ENCODE data around the gene TMEM86A.

The TMEM86A gene

DNA sequence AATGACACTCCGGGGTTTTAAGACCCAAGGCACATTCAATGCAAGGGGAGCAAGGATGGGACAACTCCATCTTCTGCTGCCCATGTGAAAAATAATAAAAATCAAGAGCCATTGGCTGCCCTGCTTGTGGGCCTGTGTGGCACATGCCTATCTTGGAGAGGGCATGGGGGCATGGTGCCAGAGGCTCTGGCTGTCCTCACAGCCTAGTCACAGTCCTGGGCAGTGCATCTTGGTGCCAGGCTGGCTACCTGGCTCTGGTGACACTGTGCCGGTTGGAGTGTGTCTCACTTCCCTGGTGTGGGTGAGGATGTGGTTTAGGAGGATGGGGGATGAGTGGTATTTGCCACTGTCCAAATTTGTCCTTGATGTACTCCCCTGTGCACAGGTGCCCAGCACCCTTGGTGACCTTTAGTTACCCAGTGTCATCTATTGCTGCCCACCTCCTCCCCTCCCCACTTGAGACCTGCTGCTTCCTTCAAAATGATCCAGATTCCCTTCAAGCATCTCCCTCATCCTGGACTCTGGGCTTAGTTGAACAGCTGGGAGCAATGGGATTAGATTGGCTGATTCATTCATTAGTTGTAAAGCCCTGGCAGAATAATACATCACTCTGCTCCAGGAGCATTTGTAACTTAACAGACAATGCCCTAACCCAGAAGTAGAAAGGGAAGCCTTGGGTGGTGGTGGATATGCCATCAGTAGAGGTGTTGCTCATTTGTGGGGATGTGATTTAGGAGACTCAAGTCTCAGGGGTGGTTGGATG, 4.6 kb downstream of the TMEM86A start:
- no peaks in the 10 kb centered on the region for H3K79me2 ChIP-seq (ENCODE audit: control insufficient read depth, insufficient read depth, low read length, poor library complexity)
- no peak overlapping the region for H3K4me2 ChIP-seq (ENCODE audit: low read length)
- no peak overlapping the region for H3K9ac ChIP-seq (ENCODE audit: low read length)
- no peak overlapping the region for H2BK5ac ChIP-seq (ENCODE audit: low read depth, low read length, poor library complexity)
- H3K14ac ChIP-seq (ENCODE audit: low read length), result no peak overlapping the region
- no peak overlapping the region for H3K4me3 ChIP-seq (ENCODE audit: low read depth, low read length)
- no peak overlapping the region for H2BK120ac ChIP-seq (ENCODE audit: insufficient read depth, low read length, poor library complexity)
- no peak overlapping the region for H2AFZ ChIP-seq (ENCODE audit: insufficient read depth, low read length, poor library complexity)
- no peak overlapping the region for H3K18ac ChIP-seq (ENCODE audit: low read length)
- no peaks in the 10 kb centered on the region for H3K79me1 ChIP-seq (ENCODE audit: low read length)
- no peak overlapping the region for H4K8ac ChIP-seq (ENCODE audit: low read depth, low read length)
- no peak overlapping the region for H3K27ac ChIP-seq (ENCODE audit: low read depth, low read length)
- H2BK12ac ChIP-seq (ENCODE audit: low read length), result no peak overlapping the region
- H3K23ac ChIP-seq (ENCODE audit: low read length), result no peak overlapping the region
- no peak for DNase-seq
- no peak overlapping the region for H2AK5ac ChIP-seq (ENCODE audit: low read length)
- H3K36me3 ChIP-seq (ENCODE audit: control insufficient read depth in 1 of 2, insufficient read depth in 2 of 2, low read length in 2 of 2), result no peaks in the 10 kb centered on the region
- H4K12ac ChIP-seq (ENCODE audit: low read depth, low read length), result no peak overlapping the region
- H3K9me3 ChIP-seq (ENCODE audit: insufficient read depth, low read depth, low read length), result peaks cover 3% of the 10 kb centered on the region
- no CpG with 5 or more reads among the region's 2 CpGs for WGBS (ENCODE audit: extremely low coverage, insufficient coverage, insufficient read length)
- H3K27me3 ChIP-seq (ENCODE audit: insufficient read depth, low read length), result no peaks in the 10 kb centered on the region
- H3K4me1 ChIP-seq (ENCODE audit: control insufficient read depth in 1 of 2, insufficient read depth in 2 of 2, low read length in 2 of 2), result peaks cover 0 to 7% of the 10 kb centered on the region in 2 experiments
- no peak overlapping the region for H4K91ac ChIP-seq (ENCODE audit: low read depth, low read length)
- no peak overlapping the region for H3K4ac ChIP-seq (ENCODE audit: low read depth, low read length)

DNA sequence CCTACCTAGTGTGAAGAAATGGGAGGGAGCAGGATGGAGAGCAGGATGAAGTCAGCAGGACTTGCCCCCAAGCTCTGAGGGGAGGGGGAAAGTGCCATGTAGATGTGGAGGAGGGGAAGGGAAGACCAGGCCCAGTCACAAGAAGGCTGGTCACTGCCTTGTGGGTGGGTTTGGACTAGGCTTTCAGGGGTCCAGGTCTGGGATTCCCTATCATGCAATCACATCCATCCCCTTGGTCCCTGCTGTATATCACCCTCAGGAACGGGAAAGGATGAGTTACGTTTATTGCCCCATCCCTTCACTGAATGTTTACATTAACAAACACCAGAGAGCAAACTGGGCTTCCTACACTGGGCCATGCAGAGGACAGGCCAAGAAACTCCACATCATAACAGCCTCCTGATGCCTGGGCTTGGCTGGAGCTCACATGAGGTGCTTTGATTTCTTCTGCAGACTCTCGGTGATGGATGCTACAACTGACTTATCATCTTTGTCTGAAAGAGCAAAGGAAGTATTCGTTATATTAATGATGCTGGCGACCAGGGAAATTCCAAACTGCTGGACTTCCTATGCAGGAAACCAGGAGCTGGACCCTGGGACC, 5.6 kb downstream of the TMEM86A start:
- H3K27me3 ChIP-seq (ENCODE audit: insufficient read depth, low read length), result no peaks in the 10 kb centered on the region
- DNase-seq, result no peak
- H3K79me1 ChIP-seq (ENCODE audit: low read length), result no peaks in the 10 kb centered on the region
- no peak overlapping the region for H2AFZ ChIP-seq (ENCODE audit: insufficient read depth, low read length, poor library complexity)
- H3K79me2 ChIP-seq (ENCODE audit: control insufficient read depth, insufficient read depth, low read length, poor library complexity), result no peaks in the 10 kb centered on the region
- no peak overlapping the region for H4K8ac ChIP-seq (ENCODE audit: low read depth, low read length)
- WGBS (ENCODE audit: extremely low coverage, insufficient coverage, insufficient read length), result no CpG with 5 or more reads among the region's 5 CpGs
- no peak overlapping the region for H3K4me2 ChIP-seq (ENCODE audit: low read length)
- H2BK120ac ChIP-seq (ENCODE audit: insufficient read depth, low read length, poor library complexity), result no peak overlapping the region
- no peak overlapping the region for H3K4me3 ChIP-seq (ENCODE audit: low read depth, low read length)
- H3K9me3 ChIP-seq (ENCODE audit: insufficient read depth, low read depth, low read length), result peaks cover 3% of the 10 kb centered on the region
- no peak overlapping the region for H4K12ac ChIP-seq (ENCODE audit: low read depth, low read length)
- H2AK5ac ChIP-seq (ENCODE audit: low read length), result no peak overlapping the region
- H2BK12ac ChIP-seq (ENCODE audit: low read length), result no peak overlapping the region
- H4K91ac ChIP-seq (ENCODE audit: low read depth, low read length), result no peak overlapping the region
- peaks cover 0 to 7% of the 10 kb centered on the region in 2 experiments for H3K4me1 ChIP-seq (ENCODE audit: control insufficient read depth in 1 of 2, insufficient read depth in 2 of 2, low read length in 2 of 2)
- H3K4ac ChIP-seq (ENCODE audit: low read depth, low read length), result no peak overlapping the region
- H3K36me3 ChIP-seq (ENCODE audit: control insufficient read depth in 1 of 2, insufficient read depth in 2 of 2, low read length in 2 of 2), result no peaks in the 10 kb centered on the region
- no peak overlapping the region for H3K23ac ChIP-seq (ENCODE audit: low read length)
- no peak overlapping the region for H3K9ac ChIP-seq (ENCODE audit: low read length)
- H3K18ac ChIP-seq (ENCODE audit: low read length), result no peak overlapping the region
- no peak overlapping the region for H3K14ac ChIP-seq (ENCODE audit: low read length)
- H2BK5ac ChIP-seq (ENCODE audit: low read depth, low read length, poor library complexity), result no peak overlapping the region
- no peak overlapping the region for H3K27ac ChIP-seq (ENCODE audit: low read depth, low read length)

DNA sequence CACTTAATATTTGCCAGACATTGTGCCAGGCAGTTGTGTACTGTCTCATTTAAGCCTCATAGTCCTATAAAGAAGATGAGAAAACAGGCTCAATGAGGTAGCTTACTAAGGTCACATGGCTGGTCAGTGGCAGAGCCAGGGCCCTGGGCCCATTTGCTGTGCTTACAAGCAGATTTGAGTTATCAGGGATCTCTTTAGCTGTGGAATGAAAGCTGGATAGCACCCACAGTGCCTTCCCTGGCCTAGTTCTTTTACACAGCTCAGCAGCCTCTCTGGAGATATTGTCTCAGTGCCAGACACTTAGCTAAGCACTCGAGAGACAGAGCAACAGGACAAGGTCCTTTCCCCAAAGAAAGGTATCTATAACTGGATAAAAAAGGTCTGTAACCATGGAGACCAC, 6.1 kb downstream of the TMEM86A start:
- Histone ChIP-seq H4K8ac (ENCODE audit: low read depth, low read length) (no peak overlapping the region), H2BK5ac (ENCODE audit: low read depth, low read length, poor library complexity) (no peak overlapping the region), H3K9me3 (ENCODE audit: insufficient read depth, low read depth, low read length) (peaks cover 3% of the 10 kb centered on the region), H3K79me1 (ENCODE audit: low read length) (no peaks in the 10 kb centered on the region), H3K36me3 (ENCODE audit: control insufficient read depth in 1 of 2, insufficient read depth in 2 of 2, low read length in 2 of 2) (no peaks in the 10 kb centered on the region), H3K23ac (ENCODE audit: low read length) (no peak overlapping the region), H2AFZ (ENCODE audit: insufficient read depth, low read length, poor library complexity) (no peak overlapping the region), H3K18ac (ENCODE audit: low read length) (no peak overlapping the region), H3K9ac (ENCODE audit: low read length) (no peak overlapping the region), H4K12ac (ENCODE audit: low read depth, low read length) (no peak overlapping the region), H2BK12ac (ENCODE audit: low read length) (no peak overlapping the region), H2AK5ac (ENCODE audit: low read length) (no peak overlapping the region), H3K4me2 (ENCODE audit: low read length) (no peak overlapping the region), H3K4me3 (ENCODE audit: low read depth, low read length) (no peak overlapping the region), H3K4ac (ENCODE audit: low read depth, low read length) (no peak overlapping the region), H3K27ac (ENCODE audit: low read depth, low read length) (no peak overlapping the region), H3K4me1 (ENCODE audit: control insufficient read depth in 1 of 2, insufficient read depth in 2 of 2, low read length in 2 of 2) (peaks cover 0 to 1% of the 10 kb centered on the region in 2 experiments), H3K14ac (ENCODE audit: low read length) (no peak overlapping the region), H3K27me3 (ENCODE audit: insufficient read depth, low read length) (no peaks in the 10 kb centered on the region), H4K91ac (ENCODE audit: low read depth, low read length) (no peak overlapping the region), H3K79me2 (ENCODE audit: control insufficient read depth, insufficient read depth, low read length, poor library complexity) (no peaks in the 10 kb centered on the region), H2BK120ac (ENCODE audit: insufficient read depth, low read length, poor library complexity) (no peak overlapping the region)
- no CpG with 5 or more reads among the region's 1 CpG for WGBS (ENCODE audit: extremely low coverage, insufficient coverage, insufficient read length)
- DNase-seq, result no peak

DNA sequence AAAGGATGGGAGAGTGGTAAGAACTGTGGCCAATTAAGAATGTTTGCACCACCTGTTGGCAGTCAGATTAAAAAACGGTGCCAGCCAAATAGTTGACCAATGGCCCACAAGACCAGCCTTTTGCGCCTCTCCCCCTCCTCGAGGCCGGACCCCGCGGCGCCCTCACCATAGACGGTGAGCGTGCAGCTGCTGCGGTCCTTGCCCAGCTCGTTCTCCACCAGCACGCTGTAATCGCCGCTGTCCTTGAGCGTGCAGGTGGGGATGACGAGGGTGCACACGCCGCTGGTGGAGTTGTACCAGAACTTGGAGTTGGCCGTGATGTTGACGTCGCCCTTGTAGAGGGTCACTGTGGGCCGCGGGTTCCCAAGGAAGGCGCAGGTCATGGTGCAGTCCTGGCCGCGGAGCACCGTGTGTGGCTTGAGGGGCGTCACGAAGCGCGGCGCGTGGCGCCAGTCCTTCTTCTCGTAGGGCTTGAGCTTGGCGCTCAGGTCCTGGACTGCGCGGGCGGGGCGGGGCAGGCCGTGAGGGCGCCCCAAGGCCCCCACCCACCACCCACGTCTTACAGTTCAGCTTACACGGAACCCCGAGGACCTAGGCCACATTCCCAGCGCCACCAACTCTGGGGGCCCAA, 7.2 kb downstream of the TMEM86A start:
- Histone ChIP-seq H3K4me3 (ENCODE audit: low read depth, low read length) (peak overlapping the region; percentile 46), H2BK12ac (ENCODE audit: low read length) (no peak overlapping the region), H3K27me3 (ENCODE audit: insufficient read depth, low read length) (no peaks in the 10 kb centered on the region), H2AK5ac (ENCODE audit: low read length) (no peak overlapping the region), H3K18ac (ENCODE audit: low read length) (no peak overlapping the region), H3K4me2 (ENCODE audit: low read length) (peak overlapping the region; percentile 26), H3K23ac (ENCODE audit: low read length) (no peak overlapping the region), H3K79me2 (ENCODE audit: control insufficient read depth, insufficient read depth, low read length, poor library complexity) (no peaks in the 10 kb centered on the region), H2AFZ (ENCODE audit: insufficient read depth, low read length, poor library complexity) (no peak overlapping the region), H4K12ac (ENCODE audit: low read depth, low read length) (no peak overlapping the region), H4K91ac (ENCODE audit: low read depth, low read length) (no peak overlapping the region), H3K36me3 (ENCODE audit: control insufficient read depth in 1 of 2, insufficient read depth in 2 of 2, low read length in 2 of 2) (no peaks in the 10 kb centered on the region), H4K8ac (ENCODE audit: low read depth, low read length) (no peak overlapping the region), H2BK5ac (ENCODE audit: low read depth, low read length, poor library complexity) (no peak overlapping the region), H3K14ac (ENCODE audit: low read length) (no peak overlapping the region), H3K4me1 (ENCODE audit: control insufficient read depth in 1 of 2, insufficient read depth in 2 of 2, low read length in 2 of 2) (no peaks in the 10 kb centered on the region), H3K9me3 (ENCODE audit: insufficient read depth, low read depth, low read length) (peaks cover 3% of the 10 kb centered on the region), H3K4ac (ENCODE audit: low read depth, low read length) (no peak overlapping the region), H3K79me1 (ENCODE audit: low read length) (no peaks in the 10 kb centered on the region), H2BK120ac (ENCODE audit: insufficient read depth, low read length, poor library complexity) (no peak overlapping the region), H3K9ac (ENCODE audit: low read length) (no peak overlapping the region), H3K27ac (ENCODE audit: low read depth, low read length) (no peak overlapping the region)
- DNase-seq, result no peak
- WGBS (ENCODE audit: extremely low coverage, insufficient coverage, insufficient read length), result no CpG with 5 or more reads among the region's 46 CpGs
